Loucy (cell line): ENCODE data around the gene PNPLA1.

Experiments used
- H2AFZ ChIP-seq: fragments of 200-600 bp; sonication (generic); 2 replicates; pipeline ENCODE4 v1.6.0; 2016; ENCODE audit warnings: antibody characterized with exemption, mild to moderate bottlenecking, low read length, moderate library complexity
- H3F3A ChIP-seq: fragments of 200-600 bp; 2 replicates; pipeline ENCODE4 v1.6.0; 2016; ENCODE audit warnings: antibody characterized with exemption, low read depth, mild to moderate bottlenecking
- H3K27me3 ChIP-seq: fragments of 200-600 bp; sonication (generic); 2 replicates; pipeline ENCODE4 v1.6.1; 2014; ENCODE audit warnings: low read length, mild to moderate bottlenecking; ENCODE audit not compliant: insufficient read depth, poor library complexity, severe bottlenecking
- H3K36me3 ChIP-seq: fragments of 200-600 bp; sonication (generic); 2 replicates; pipeline ENCODE4 v1.6.1; 2016; ENCODE audit warnings: low read length; ENCODE audit not compliant: insufficient read depth
- H3K4me1 ChIP-seq: fragments of 200-600 bp; sonication (generic); 2 replicates; pipeline ENCODE4 v1.5.1; 2014; ENCODE audit warnings: low read length, mild to moderate bottlenecking; ENCODE audit not compliant: insufficient read depth, poor library complexity, severe bottlenecking
- H3K4me2 ChIP-seq: fragments of 200-600 bp; sonication (generic); 2 replicates; pipeline ENCODE4 v1.6.0; 2014; ENCODE audit warnings: antibody characterized with exemption, low read length, low read depth, mild to moderate bottlenecking; ENCODE audit not compliant: poor library complexity, severe bottlenecking
- H3K4me3 ChIP-seq: fragments of 200-600 bp; sonication (generic); 2 replicates; pipeline ENCODE4 v1.5.1; 2014; ENCODE audit warnings: low read length, mild to moderate bottlenecking, mixed read lengths; ENCODE audit not compliant: poor library complexity, severe bottlenecking
- H3K79me2 ChIP-seq: fragments of 200-600 bp; sonication (generic); 2 replicates; pipeline ENCODE4 v1.6.1; 2014; ENCODE audit warnings: low read length; ENCODE audit not compliant: insufficient read depth
- H3K9ac ChIP-seq: fragments of 200-600 bp; sonication (generic); 2 replicates; pipeline ENCODE4 v1.6.0; 2014; ENCODE audit warnings: mild to moderate bottlenecking, low read depth, low read length, moderate library complexity; ENCODE audit not compliant: poor library complexity, severe bottlenecking
- H3K9me2 ChIP-seq: fragments of 200-600 bp; sonication (generic); replicated peaks from 2 replicates; pipeline ENCODE4 v1.6.1; 2016; ENCODE audit warnings: low read depth, low read length, mixed read lengths
- H3K9me3 ChIP-seq: fragments of 200-600 bp; sonication (generic); 2 replicates; pipeline ENCODE4 v1.6.1; 2014; ENCODE audit warnings: mild to moderate bottlenecking, antibody characterized with exemption, low read length, low read depth; ENCODE audit not compliant: insufficient read depth
- H4K20me1 ChIP-seq: fragments of 200-600 bp; sonication (generic); 2 replicates; pipeline ENCODE4 v1.6.0; 2014; ENCODE audit warnings: antibody characterized with exemption, low read length, mild to moderate bottlenecking; ENCODE audit not compliant: insufficient read depth, poor library complexity, severe bottlenecking
- CTCF ChIP-seq: fragments of 200-600 bp; sonication (generic); conservative IDR thresholded peaks from 2 replicates; pipeline ENCODE4 v1.5.1; 2014; ENCODE audit warnings: mild to moderate bottlenecking, antibody characterized with exemption, low read length
- EZH2phosphoT487 ChIP-seq: fragments of 200-600 bp; IDR thresholded peaks from 2 replicates; pipeline ENCODE4 v1.6.1; 2018; ENCODE audit warnings: antibody characterized with exemption, mild to moderate bottlenecking, moderate library complexity, borderline replicate concordance

The PNPLA1 gene

GRCh38 chr6:36339146-36339545 is 69.3 kb downstream of the PNPLA1 start:
- no peak overlapping the region for H3K4me2 ChIP-seq
- H3K79me2 ChIP-seq = no peaks in the 10 kb centered on the region
- H3K9me3 ChIP-seq = no peaks in the 10 kb centered on the region
- 0 out of 2 replicates have a peak overlapping the region, but pooled peaks have one; percentile 26 for H2AFZ ChIP-seq
- H3K9ac ChIP-seq = no peak overlapping the region
- H3K4me1 ChIP-seq = no peaks in the 10 kb centered on the region
- H3K9me2 ChIP-seq = no peaks in the 10 kb centered on the region
- no peaks in the 10 kb centered on the region for H4K20me1 ChIP-seq
- H3K36me3 ChIP-seq = no peaks in the 10 kb centered on the region
- TF ChIP-seq EZH2phosphoT487 = no peak
- no peak for TF ChIP-seq CTCF
- H3K27me3 ChIP-seq = no peaks in the 10 kb centered on the region
- no peaks in the 10 kb centered on the region for H3F3A ChIP-seq
- no peak overlapping the region for H3K4me3 ChIP-seq

- Histone ChIP-seq H3K4me2 (no peak overlapping the region), H3K9me3 (no peaks in the 10 kb centered on the region), H3K9me2 (no peaks in the 10 kb centered on the region), H4K20me1 (no peaks in the 10 kb centered on the region), H3K27me3 (no peaks in the 10 kb centered on the region), H3K36me3 (no peaks in the 10 kb centered on the region), H3F3A (no peaks in the 10 kb centered on the region), H2AFZ (0 out of 2 replicates have a peak overlapping the region, but pooled peaks have one; percentile 39), H3K9ac (no peak overlapping the region), H3K79me2 (no peaks in the 10 kb centered on the region), H3K4me1 (no peaks in the 10 kb centered on the region), H3K4me3 (no peak overlapping the region)
- TF ChIP-seq CTCF (no peak), EZH2phosphoT487 (no peak)
Observed at GRCh38 chr6:36340306-36340617, 70.4 kb downstream of the PNPLA1 start.

DNA sequence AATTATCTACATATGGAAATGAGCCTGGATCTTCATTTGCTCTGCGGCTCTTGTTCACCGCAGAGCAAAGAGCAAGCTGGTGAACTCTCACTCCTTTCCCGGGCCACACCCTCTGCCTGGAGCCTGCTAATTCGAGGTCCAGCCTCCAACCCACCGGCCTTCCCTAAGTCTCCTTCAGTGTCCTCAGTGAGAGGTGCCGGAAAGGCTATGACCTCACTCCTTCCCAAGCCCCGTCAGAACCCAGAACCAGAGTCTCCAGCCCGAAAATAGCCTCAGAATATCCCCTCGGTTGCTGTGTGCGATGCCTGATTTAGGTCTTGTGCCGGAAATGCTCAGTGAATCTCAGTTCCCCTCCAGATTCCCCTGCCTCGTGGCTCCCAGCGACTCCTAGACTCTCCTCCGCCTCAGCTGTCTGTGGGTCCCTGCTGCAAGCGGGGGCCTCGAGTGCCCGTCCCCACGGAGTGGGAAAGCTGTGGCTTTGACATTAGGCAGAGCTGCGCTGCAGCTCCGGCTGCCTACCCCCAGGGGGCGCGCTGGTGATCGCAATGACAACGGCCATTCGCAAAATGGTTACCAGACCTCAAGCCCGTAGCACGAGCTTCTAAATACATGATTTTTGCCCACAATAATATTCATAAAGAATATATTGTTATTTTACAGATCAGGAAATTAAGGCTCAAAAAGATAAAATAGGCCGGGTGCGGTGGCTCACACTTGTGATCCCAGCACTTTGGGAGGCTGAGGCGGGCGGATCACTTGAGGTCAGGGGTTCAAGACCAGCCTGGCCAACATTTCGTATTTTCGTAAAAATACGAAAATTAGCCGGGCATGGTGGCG is 71.0 kb downstream of the PNPLA1 start:
- Histone ChIP-seq H3K4me2 (no peak overlapping the region), H3K4me3 (no peak overlapping the region), H3K9me2 (no peaks in the 10 kb centered on the region), H3K4me1 (no peaks in the 10 kb centered on the region), H3K36me3 (no peaks in the 10 kb centered on the region), H2AFZ (peak overlapping the region; percentile 39; the same call in 1 of the 2 replicates), H3F3A (no peaks in the 10 kb centered on the region), H3K9ac (no peak overlapping the region), H3K79me2 (no peaks in the 10 kb centered on the region), H4K20me1 (no peaks in the 10 kb centered on the region), H3K27me3 (no peaks in the 10 kb centered on the region), H3K9me3 (no peaks in the 10 kb centered on the region)
- peak; percentile 90 for TF ChIP-seq CTCF
- no peak for TF ChIP-seq EZH2phosphoT487
